ENCODE results near the gene CYGB. TPM values are rescaled to one million over a fixed set of nuclear protein-coding genes. Genes with fewer than 3 reads are reported as not detected.

Gene CYGB
- total and polyA plus RNA-seq, 9 of the 15 experiments (the other 6 are each of a cell fraction or from before 2014, with no cell fraction given): 0.08 to 0.95 (median 0.18) TPM; not detected in 5

DNA sequence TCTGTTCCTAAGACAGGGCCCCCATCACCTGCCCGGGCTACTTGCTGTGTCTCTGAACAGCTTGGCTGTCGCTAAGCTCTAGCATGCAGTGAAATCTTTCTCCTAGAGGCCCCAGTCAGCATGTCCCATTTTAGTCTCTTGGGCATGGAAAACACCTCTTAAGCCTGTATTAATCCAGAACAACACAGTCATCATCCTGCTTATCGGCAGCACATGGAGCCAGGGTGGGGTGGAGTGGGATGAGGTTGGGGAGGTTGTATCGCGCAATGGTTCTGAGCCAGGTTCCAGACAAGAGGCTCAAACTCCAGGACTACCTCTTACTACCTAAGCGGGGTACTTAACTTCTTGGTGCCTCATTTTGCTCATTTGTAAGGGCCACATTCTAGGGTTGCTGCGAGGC, 40.4 kb upstream of the CYGB start (continued):
- TF ChIP-seq KHSRP (IDR thresholded peaks at IDR 0.05): no peak
- peak in 1 of 2 experiments; percentile 25; a peak in 2 of 4 replicates for TF ChIP-seq NRF1 (conservative IDR thresholded peaks at IDR 0.05 in 1 of 2, IDR thresholded peaks at IDR 0.05 in 1 of 2)
- TF ChIP-seq, protein P1, sequence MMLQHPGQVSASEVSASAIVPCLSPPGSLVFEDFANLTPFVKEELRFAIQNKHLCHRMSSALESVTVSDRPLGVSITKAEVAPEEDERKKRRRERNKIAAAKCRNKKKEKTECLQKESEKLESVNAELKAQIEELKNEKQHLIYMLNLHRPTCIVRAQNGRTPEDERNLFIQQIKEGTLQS (IDR thresholded peaks at IDR 0.05): peak; percentile 32; the same call in 1 of the 2 replicates
- TF ChIP-seq, protein P1 (CRISPR knock-in tag; conservative IDR thresholded peaks at IDR 0.05): no peak
- TF ChIP-seq, protein P2, sequence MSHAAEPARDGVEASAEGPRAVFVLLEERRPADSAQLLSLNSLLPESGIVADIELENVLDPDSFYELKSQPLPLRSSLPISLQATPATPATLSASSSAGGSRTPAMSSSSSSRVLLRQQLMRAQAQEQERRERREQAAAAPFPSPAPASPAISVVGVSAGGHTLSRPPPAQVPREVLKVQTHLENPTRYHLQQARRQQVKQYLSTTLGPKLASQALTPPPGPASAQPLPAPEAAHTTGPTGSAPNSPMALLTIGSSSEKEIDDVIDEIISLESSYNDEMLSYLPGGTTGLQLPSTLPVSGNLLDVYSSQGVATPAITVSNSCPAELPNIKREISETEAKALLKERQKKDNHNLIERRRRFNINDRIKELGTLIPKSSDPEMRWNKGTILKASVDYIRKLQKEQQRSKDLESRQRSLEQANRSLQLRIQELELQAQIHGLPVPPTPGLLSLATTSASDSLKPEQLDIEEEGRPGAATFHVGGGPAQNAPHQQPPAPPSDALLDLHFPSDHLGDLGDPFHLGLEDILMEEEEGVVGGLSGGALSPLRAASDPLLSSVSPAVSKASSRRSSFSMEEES (CRISPR knock-in tag; IDR thresholded peaks at IDR 0.05): no peak
- no peak for TF ChIP-seq HLTF (IDR thresholded peaks at IDR 0.05)
- peak; percentile 54; the same call in 1 of the 2 replicates for TF ChIP-seq C11orf30 (IDR thresholded peaks at IDR 0.05; ENCODE audit: low read depth)
- no peak for TF ChIP-seq EP300 (IDR thresholded peaks at IDR 0.05; ENCODE audit: low read length)
- TF ChIP-seq SNRNP70 (optimal IDR thresholded peaks at IDR 0.05; ENCODE audit: low read depth, low read length): no peak
- TF ChIP-seq, protein P3, sequence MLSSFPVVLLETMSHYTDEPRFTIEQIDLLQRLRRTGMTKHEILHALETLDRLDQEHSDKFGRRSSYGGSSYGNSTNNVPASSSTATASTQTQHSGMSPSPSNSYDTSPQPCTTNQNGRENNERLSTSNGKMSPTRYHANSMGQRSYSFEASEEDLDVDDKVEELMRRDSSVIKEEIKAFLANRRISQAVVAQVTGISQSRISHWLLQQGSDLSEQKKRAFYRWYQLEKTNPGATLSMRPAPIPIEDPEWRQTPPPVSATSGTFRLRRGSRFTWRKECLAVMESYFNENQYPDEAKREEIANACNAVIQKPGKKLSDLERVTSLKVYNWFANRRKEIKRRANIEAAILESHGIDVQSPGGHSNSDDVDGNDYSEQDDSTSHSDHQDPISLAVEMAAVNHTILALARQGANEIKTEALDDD (IDR thresholded peaks at IDR 0.05): peak; percentile 74
- TF ChIP-seq, protein P4, sequence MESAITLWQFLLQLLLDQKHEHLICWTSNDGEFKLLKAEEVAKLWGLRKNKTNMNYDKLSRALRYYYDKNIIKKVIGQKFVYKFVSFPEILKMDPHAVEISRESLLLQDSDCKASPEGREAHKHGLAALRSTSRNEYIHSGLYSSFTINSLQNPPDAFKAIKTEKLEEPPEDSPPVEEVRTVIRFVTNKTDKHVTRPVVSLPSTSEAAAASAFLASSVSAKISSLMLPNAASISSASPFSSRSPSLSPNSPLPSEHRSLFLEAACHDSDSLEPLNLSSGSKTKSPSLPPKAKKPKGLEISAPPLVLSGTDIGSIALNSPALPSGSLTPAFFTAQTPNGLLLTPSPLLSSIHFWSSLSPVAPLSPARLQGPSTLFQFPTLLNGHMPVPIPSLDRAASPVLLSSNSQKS (CRISPR knock-in tag; IDR thresholded peaks at IDR 0.05): no peak
- no peak for TF ChIP-seq GATAD2A (IDR thresholded peaks at IDR 0.05)
- no peak for TF ChIP-seq ZNF707 (CRISPR knock-in tag; conservative IDR thresholded peaks at IDR 0.05)
- TF ChIP-seq ZEB2 (IDR thresholded peaks at IDR 0.05): 0 out of 2 replicates have a peak, but pooled peaks have one; percentile 25
- no peak for TF ChIP-seq SMAD4 (CRISPR knock-in tag; conservative IDR thresholded peaks at IDR 0.05)
- peak in 1 of 2 experiments; percentile 56; a peak in 2 of 4 replicates for TF ChIP-seq RCOR1 (IDR thresholded peaks at IDR 0.05; ENCODE audit: borderline replicate concordance in 1 of 2, low read depth in 2 of 2, low read length in 2 of 2)
- TF ChIP-seq ZNF57 (CRISPR knock-in tag; IDR thresholded peaks at IDR 0.05): no peak
- TF ChIP-seq ZBTB8A (IDR thresholded peaks at IDR 0.05; ENCODE audit: partially characterized antibody): no peak
- TF ChIP-seq HDAC3 (IDR thresholded peaks at IDR 0.05; ENCODE audit: borderline replicate concordance, partially characterized antibody): no peak
- no peak for TF ChIP-seq BRD9 (IDR thresholded peaks at IDR 0.05; ENCODE audit: low read depth, partially characterized antibody)
- no peak for TF ChIP-seq OTX1 (CRISPR knock-in tag; IDR thresholded peaks at IDR 0.05)
- no peak for TF ChIP-seq TCFL5 (CRISPR knock-in tag; conservative IDR thresholded peaks at IDR 0.05)

Data from K562 (cell line).